CD4-positive, alpha-beta T cell treated with Interleukin-4 for 1 hour (primary cell): ENCODE results near the gene MTHFS.

Experiments used
- DNase-seq, 2 donors: peaks; one replicate each; pipeline ENCODE4 v3.0.0-alpha.2; 2020 to 2022

The MTHFS gene

DNA sequence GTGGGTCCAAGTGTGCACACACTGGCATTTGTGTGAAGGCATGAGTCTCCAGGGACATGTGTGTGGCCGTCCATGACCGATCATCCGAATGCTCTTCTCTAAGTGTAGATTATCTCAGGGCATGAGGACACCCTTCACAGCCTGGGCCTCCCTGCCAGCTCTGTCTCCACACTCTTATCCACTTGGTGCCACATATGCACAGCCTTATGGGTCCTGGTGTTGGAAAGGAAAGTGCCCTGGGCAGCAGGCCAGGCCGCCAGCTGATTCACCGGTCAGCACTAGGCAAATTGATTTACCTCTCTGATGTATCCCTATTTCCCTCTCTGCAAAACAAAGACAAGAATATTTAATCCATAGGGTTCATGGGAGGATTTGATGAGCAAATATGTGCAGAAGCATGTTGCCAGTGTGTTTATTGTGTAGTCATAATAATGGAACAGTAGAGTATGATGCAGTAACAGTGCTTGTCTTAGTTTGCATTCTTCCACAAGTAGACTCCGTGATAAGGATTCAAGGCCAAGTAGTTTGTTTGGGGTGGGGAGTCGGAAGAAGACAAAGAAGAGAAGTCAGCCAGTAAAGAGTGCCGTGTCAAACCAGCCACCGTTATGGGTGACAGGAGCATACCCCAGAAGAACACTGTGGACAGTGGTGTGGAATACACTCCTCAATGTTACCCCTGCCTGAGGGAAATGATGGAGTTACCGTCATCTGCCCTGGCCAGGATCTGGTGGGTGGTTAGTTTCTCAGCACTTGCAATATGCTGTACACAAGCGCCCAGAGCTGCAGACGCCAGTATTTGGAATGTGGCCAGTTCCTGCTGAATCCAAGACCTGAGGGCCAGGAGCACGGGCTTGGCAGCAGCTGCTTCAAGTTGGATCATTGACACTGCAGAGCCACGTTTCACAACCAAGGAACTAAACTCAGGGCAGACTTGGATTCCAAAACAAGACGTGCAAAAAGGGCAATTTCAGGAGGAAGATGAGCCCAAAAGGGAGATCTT is 85.1 kb downstream of the MTHFS start:
- no peak for DNase-seq

DNA sequence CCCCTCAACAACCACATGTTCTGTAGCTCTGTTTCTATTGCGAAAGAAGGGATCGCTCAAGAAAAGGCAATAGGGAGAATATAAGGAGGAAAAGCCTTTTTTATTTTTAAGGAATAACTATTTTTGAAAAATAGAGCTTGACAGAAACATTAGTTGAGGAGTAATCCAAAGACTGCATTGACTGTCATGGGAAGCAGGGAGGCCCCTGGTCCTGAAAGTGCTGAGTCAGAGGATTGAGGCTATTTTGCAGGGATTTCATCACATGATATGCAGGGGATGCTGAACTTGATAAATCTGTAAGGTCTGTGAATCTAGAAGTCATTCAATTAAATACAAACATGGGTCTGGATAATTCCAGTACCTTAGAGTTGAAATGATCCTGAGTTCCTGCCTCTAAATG is 92.0 kb downstream of the MTHFS start:
- no peak for DNase-seq

GRCh38 chr15:79798311-79798710 is 98.5 kb downstream of the MTHFS start:
- DNase-seq: no peak
